Measurements from ENCODE around the gene SNX17.
A peak's percentile ranks its signal among the peaks of the same experiment; 100 is the strongest.
"Not testable (repeated sequence)": the region's sequence is repeated elsewhere in the genome, so short reads cannot be mapped to it uniquely, and the experiment has no call there.

Gene SNX17

DNA sequence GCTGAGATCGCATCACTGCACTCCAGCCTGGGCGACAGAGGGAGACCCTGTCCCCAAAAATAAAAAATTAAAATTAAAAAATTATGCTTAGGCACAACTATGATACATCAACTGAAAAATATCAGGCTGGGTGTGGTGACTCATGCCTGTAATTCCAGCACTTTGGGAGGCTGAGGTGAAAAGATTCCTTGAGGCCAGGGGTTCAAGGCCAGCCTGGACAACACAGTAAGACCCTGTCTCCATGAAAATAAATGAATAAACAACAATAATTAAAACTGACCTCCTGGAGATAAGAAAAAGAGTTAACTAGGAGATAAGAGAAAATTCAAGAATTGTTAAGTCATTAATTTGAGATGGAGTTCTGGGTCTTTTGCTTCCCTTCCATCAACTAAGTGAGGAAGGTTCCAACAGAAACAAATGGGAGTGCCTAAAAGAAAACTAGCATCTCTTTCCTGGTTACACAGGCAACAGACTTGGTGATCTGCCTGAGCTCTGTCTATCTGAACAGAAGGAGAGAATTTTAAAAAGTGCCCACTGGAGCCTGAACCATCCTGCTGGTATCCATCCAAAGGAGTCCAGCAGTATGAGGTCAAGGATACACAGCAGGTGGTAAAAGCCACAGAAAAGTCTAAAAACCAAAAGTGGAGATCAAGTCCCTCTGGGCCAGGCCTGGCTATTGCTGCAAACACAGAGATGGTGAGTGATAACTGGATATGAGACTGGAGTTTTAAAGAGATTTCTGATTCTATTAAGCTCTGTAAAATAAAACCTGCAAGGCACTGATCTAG is 30.1 kb downstream of the SNX17 start:
- no peak for DNase-seq

DNA sequence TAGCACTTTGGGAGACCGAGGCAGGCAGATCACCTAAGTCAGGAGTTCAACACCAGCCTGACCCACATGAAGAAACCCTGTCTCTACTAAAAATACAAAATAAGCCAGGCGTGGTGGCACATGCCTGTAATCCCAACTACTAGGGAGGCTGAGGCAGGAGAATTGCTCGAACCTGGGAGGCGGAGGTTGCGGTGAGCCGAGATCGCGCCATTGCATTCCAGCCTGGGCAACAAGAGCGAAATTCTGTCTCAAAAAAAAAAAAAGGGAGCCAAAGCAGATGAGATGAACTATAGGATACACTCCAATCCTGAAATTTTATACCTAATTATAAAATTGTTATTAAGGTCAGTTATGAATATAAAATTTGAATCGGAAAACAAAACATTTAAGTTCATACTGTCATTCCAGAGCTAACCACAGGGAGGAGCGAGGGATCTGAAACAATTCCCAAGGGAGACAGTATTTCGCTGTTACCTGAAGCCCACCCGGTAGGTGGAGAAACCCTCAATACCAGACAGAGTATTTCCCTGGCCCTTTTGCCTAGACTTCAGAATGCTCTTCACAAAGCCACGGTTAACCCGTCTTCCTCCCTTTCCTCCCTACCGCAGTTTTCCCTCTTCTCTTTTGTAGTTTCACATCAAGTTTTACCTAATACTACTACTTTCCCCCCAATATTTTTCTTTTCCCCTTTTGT is 37.5 kb downstream of the SNX17 start:
- peak; percentile 33 to 79 (median 65) for DNase-seq

DNA sequence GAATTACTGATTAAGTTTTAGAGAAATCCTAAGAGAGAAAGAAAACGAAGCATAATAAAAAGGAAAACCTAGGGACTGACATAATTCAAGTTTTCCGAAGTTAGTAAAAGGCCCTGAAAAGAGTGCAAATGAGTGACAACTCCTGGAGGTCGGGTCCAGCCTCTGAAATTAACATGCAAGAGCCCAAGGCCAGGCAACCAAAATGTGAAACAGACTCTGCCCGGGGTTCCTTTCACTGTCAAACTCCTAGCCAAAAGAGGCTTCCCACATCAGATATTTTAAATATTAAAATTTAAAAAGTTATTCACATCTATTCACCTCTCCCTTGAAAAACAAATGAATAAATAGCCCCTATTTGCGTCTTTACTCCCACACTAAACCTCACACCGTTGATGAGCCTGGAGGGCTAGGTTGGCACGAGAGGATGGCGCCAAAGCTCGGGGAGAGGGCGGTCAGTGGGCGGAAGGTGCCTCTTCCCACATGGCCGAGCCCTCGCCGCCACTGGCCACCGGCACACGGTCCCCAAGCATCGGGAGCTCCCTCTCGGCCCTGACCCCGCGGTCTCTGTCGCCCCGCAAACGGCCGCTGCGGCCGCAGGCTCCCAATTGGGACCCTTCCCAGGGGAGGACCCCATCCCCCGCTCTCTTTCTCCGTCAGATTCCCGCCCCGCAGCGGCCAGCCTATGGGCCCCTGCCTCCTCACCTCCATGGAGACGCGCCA is 38.3 kb downstream of the SNX17 start:
- peak; percentile 24 to 71 (median 25) for DNase-seq

DNA sequence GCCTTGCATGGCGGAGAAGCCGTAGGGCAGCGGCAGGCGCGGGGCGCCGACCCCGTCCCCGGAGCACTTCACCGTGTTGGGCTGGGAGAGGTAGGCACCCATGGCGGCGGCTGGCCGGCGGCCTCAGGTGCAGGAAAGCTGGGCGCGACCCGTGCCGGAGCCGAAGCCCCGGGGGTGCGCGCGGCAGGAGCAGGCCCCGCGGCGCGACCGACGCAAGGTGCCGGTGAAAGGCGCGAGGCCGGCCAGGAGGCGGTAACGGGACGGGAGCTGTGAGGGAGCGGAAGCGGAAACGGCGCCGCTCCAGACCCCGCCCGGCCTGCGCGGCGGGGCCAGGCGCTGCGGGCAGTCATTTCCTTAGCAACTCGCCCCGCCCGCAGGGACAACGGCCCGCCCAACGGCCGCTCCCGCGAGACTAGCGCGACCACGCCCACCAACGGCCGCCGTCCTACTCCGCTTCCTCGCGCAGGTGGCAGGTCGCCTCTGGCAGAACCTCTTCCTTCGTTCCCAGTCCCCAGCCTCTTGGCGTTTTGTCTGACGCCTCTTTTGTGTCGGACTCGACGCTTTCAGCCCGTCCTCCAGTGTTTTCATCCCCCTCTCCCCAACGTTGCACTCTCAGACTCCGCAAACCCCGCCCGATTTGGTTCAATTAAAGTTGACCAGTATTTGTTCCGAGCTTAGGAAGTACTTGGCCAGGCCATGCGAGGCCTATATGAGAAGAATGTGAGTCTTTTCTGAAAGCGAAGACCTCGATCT is 39.1 kb downstream of the SNX17 start, which contains the start of gene PPM1G:
Gene PPM1G, minus strand, starts transcription at position 271 of the 753 bp plus-strand sequence. Its CDS starts 169 bp downstream, at position 102.
- DNase-seq: peak; percentile 98 to 99 (median 98)

DNA sequence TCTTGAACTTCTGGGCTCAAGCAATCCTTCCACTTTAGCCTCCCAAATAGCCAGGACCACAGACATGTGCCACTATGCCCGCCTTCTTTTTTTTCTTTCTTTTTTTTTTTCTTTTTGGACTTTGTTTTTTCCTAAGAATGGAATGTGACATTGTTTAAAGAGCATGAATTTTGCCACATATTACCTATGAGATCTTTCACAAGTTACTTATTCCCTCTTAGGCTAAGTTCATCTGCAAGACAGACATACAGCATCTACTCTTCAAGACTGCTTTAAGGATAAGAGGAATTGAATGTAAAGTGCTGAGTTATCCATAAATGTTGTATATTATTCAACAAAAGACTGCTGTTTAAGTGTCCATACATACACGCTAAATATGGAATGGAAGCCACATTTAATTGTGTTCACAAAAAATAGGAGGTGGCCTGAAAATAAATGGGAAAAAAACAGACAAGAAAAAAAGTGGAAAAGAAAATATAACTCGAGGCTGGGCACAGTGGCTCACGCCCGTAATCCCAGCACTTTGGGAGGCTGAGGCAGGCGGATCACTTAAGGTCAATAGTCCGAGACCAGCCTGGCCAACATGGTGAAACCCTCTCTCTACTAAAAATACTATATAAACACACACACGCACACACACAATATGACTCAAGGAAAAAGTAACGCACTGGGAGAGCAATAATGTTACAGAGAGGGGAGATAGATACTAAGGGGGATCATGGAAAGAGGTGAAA is 42.2 kb downstream of the SNX17 start:
- DNase-seq: no peak

DNA sequence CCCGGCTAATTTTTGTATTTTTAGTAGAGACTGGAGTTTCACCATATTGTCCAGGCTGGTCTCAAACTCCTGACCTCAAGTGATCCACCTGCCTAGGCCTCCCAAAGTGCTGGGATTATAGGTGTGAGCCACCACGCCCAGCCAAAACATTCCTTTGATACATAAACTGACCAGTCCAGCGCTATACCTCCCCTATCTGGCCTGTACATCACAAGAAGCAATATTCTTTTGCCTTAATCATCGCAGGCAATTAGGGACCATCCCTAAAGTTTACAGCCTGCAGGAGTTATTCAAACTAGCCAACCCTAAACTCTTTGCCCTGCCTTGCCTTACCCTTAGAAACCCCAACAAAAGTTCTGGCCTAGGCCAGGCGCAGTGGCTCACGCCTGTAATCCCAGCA is 45.7 kb downstream of the SNX17 start:
- no peak for DNase-seq

DNA sequence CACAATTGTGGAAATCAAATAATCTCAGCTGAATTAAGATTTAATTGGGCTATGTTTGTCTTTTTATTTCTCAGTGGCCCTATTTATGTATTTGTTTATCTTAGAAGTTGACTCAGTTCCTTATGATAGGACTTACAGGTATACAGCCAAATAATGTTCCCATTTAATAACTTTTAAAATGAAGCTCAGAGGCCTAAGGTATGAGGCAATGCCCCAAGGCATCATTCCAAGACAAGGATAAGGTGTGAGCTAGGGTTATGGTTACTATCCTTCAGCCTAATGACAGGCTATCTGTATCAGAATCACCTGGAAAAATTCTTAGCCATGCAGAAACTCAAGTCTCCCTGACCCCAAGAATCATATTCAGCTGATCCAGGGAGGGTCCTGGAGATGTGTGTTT is 50.6 kb downstream of the SNX17 start:
- DNase-seq: no peak

DNA sequence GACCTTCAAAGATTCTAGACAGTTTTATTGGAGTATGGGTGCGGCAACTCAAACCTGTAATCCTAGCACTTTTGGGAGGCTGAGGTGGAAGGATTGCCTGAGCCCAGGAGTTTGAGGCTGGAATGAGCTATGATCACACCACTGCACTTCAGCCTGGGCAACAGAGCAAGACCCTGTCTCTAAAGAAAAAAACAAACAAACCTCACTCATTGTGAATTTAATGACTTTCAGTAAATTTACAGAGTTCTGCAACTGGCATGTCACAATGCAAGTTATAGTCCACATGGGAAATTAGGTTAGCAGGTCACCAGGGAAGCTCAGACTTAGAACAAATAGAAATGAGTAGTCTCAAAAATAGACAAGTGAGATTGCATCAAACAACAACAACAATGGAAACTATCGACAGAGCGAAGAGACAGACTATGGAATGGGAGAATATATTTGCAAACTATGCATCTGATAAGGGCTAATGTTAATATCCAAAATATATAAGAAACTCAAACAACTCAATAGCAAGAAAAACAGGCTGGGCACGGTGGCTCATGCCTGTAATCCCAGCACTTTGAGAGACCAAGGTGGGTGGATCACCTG is 51.3 kb downstream of the SNX17 start:
- no peak for DNase-seq

DNA sequence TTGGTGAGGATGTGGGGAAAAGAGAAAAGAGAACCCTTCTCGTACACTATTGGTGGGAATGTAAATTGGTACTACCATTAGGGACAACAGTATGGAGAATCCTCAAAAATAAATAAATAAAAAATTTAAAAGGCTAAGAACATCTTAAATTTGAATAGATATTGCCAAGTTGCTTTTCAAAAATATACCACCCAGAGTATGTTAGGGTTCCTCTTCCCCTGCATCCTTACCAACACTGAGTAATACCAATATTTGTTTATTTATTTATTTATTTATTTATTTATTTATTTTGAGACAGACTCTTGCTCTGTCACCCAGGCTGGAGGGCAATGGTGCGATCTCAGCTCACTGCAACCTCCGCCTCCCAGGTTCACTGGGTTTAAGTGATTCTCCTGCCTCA is 52.5 kb downstream of the SNX17 start:
- DNase-seq: no peak

DNA sequence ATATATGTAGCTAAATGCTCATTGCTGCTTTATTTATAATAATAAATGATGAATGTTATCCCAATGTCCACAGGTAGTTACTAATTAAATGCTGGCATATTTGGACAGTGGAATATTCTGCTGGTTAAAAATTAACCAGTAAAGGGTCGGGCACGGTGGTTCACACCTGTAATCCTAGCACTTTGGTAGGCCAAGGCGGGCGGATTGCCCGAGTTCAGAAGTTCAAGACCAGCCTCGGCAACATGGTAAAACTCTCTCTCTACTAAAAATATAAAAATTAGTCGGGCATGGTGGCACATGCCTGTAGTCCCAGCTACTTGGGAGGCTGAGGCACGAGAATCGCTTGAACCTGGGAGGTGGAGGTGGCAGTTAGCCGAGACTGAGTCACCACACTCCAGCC is 54.6 kb downstream of the SNX17 start:
- not testable (repeated sequence) for DNase-seq
